GM18511 (cell line): ENCODE data around the gene EMC1.
"Not testable (repeated sequence)": the region's sequence is repeated elsewhere in the genome, so short reads cannot be mapped to it uniquely, and the experiment has no call there.

Experiments
- ATAC-seq: cut with Tn5 transposase; IDR thresholded peaks from one replicate; pipeline ENCODE4 v1.9.1; 2021; ENCODE audit warnings: mild to moderate bottlenecking, moderate library complexity; ENCODE audit not compliant: unreplicated experiment

EMC1 gene

GRCh38 chr1:19196331-19196730 lies 55.0 kb downstream of the EMC1 start:
- ATAC-seq, result no peak

DNA sequence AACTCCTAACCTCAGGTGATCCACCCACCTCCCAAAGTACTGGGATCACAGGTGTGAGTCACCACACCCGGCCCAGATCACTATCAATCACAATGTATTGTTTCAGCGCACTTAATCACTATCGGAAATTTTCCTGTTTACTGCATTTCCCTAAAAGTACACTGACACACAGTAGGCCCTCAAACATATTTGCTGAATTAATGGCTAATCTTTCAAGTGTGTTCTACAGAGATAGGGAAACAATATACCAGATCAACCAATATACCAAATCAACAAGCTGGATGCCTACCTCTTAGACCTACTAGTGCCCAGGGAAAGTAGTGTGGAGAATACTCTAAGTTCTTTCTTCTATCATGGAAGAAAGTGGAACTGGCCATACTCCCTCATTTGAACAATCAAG lies 58.3 kb downstream of the EMC1 start:
- ATAC-seq, result no peak

GRCh38 chr1:19191811-19192210 lies 59.5 kb downstream of the EMC1 start:
- no peak for ATAC-seq

- ATAC-seq, result no peak
These were observed 60.9 kb downstream of the EMC1 start for GRCh38 chr1:19190468-19190867.

DNA sequence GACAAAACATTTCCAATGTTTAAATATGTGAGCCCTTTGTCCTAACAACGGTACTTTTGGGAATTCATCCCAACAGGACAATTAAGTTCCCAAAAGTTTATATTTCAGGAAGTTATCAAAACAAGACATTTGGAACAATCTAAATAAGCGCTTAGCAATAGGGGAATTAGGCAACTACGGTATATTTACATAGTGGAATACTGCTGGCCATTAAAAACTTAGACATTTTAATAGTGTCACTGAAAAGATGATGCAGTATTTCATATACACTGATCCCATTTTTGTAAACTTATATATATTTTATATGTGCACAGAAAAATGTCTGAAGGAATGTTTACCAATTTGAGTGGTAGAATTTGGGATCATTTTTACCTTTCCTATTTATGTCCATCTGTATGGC lies 62.1 kb downstream of the EMC1 start:
- no peak for ATAC-seq

GRCh38 chr1:19187852-19188251 lies 63.5 kb downstream of the EMC1 start:
- no peak for ATAC-seq

DNA sequence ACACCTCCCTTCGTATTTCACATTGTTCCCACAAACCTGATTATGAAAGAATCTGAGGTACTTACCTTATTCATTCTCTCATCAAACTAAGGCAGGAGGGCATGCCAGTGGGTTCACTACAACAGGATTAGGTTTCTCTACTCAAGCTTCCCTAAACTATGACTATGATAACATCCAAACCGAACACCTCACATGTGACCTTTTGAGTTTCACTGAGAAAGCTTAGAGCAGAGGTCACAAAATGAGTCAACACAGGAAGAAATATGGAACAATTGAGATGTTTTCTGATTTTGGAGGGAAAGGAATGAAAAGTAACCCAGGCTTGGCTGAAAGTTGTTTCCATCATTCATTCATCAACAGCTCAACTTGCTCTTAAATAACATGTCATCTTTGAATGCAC lies 65.3 kb downstream of the EMC1 start:
- ATAC-seq, result no peak

GRCh38 chr1:19182223-19182622 lies 69.1 kb downstream of the EMC1 start:
- ATAC-seq, result no peak

- ATAC-seq, result not testable (repeated sequence)
These were observed 71.1 kb downstream of the EMC1 start for GRCh38 chr1:19180265-19180657.

DNA sequence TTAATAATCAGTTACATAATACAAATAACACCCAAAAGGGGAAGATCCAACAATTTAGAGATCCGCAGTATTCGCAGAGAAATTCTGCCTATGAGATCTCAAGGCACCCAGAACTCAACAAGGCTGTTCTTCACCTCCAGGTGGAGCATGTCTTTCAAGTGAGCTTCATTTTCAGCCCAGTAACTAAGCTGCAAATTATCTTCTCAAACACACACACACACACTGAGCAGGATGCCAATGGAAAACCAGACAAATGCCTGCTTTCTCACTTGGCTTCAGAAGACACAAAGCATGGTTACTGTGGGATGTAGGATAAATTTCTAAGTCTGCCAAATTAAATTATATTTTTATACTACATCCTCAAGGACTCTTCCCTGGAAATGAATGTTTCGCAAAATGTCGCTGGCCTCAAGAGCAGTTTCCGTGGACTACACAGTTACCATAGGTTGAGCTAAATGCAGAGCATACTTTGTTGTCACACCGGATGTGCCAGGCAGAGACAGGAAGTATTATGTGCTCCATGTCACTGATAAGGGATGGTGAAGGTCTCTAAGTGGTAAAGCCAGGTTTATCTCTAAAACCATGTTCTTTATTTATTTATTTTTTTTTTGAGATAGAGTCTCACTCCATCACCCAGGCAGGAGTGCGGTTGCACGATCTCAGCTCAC lies 71.6 kb downstream of the EMC1 start:
- no peak for ATAC-seq

GRCh38 chr1:19178734-19179398 lies 72.5 kb downstream of the EMC1 start:
- no peak for ATAC-seq

DNA sequence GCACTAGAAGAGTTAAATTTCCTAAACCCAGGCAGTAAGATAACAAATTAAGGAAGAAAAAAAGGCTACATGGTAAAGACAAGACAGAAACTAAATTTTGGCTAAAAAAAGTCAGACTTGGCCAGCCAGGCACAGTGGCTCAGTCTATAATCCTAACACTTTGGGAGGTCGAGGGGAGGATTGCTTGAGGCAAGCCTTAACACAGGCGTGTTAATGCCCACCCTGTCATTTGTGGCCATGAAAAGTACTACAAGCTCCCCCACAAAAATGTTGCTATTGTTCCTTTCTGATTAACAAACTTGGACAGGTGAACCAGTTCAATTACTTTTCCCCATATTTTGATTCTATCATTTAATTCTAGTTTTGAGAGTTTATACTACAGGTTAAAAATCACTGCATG lies 73.5 kb downstream of the EMC1 start:
- no peak for ATAC-seq

DNA sequence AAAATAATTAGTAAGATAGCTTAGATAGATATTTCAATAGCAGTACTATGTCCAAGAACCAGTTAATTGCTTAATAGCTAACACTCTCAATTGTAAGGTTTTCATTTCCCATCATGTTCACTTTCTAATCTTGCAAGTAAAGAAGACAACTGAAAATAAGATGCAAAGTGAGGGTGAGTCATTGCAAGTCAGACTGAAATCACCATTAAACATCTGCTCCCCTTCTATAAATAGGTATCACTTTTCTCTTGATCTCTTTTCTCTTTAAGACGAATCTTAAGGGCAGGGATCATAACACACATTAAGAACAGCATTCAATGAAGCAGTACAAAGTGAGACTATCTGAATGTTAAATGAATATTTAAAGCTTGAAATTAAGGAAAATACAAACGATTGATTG lies 81.7 kb downstream of the EMC1 start:
- ATAC-seq, result no peak

GRCh38 chr1:19167140-19167539 lies 84.2 kb downstream of the EMC1 start:
- ATAC-seq, result no peak

GRCh38 chr1:19166066-19166465 lies 85.3 kb downstream of the EMC1 start:
- ATAC-seq, result no peak
